ENCODE data around the gene PPP2R5A. TPM values are rescaled to one million over a fixed set of nuclear protein-coding genes. Genes with fewer than 3 reads are reported as not detected.
A peak's percentile ranks its signal among the peaks of the same experiment; 100 is the strongest.

Gene PPP2R5A
- total RNA-seq, 4 donors from 2014 or later = 62.7 to 81.5 (median 70.1) TPM

GRCh38 chr1:212289262-212290077 is 4.3 kb downstream of the PPP2R5A start:
- no peaks in the 10 kb centered on the region for H3K36me3 ChIP-seq
- H3K4me1 ChIP-seq = peaks cover 23 to 46% of the 10 kb centered on the region in 2 donors
- H3K27me3 ChIP-seq = no peaks in the 10 kb centered on the region
- WGBS, 2 donors = 56 to 60% methylated on average over 4 of the region's 4 CpGs
- H3K27ac ChIP-seq = peak overlapping the region in 1 of 3 donors; percentile 99
- intact Hi-C loops (cut with DNase I) = loop anchor here (10.0 kb wide), 4 partner anchors 55 to 215 kb away; no protein-coding TSS in a partner anchor
- TF ChIP-seq POLR2A (IDR thresholded peaks at IDR 0.05) (no peak), CTCF (IDR thresholded peaks at IDR 0.05) (no peak)
- no peaks in the 10 kb centered on the region for H3K9me3 ChIP-seq
- no peak overlapping the region for H3K4me3 ChIP-seq (replicated peaks in 1 of 3)
- no peak for DNase-seq

GRCh38 chr1:212290608-212291007 is 5.4 kb downstream of the PPP2R5A start:
- Histone ChIP-seq H3K27ac (no peak overlapping the region), H3K4me1 (peaks cover 23 to 46% of the 10 kb centered on the region in 2 donors), H3K9me3 (no peaks in the 10 kb centered on the region), H3K27me3 (no peaks in the 10 kb centered on the region), H3K4me3 (replicated peaks in 1 of 3) (no peak overlapping the region), H3K36me3 (no peaks in the 10 kb centered on the region)
- intact Hi-C loops (cut with DNase I) = loop anchor here (10.0 kb wide), 2 partner anchors 74 to 216 kb away; no protein-coding TSS in a partner anchor
- no peak for TF ChIP-seq CTCF (IDR thresholded peaks at IDR 0.05)
- TF ChIP-seq POLR2A (IDR thresholded peaks at IDR 0.05) = no peak
- no peak for DNase-seq

DNA sequence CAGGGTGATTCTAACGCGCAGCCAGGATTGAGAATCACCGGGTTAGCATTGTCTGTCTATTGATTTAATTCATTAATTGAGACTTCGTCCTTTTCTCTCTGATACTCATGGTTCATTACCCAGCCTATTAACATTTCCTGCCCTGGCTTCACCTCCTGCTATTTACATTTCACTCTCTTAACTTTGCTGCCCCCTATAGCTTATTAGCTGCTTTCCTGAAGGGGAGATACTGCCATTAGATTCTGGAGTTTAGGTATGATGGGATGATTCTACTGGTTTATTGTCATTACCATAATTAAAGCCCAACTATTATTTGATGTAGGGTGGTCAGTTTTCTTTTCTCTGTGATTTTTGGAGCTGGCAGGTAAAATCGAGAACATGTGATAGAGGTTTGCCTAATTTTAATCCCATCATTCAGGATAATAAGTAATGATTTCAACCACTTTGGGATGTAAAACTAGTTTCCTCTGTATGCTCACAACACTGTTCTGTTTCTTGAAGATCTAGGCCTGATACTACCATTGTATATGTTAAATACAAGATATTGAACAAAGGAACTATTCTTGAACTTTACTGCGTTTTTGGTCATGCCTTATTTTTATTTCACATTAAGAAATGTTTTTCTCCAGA is 6.4 kb downstream of the PPP2R5A start:
- Histone ChIP-seq H3K9me3 (no peaks in the 10 kb centered on the region), H3K27ac (peak overlapping the region in 1 of 3 donors; percentile 20), H3K36me3 (no peaks in the 10 kb centered on the region), H3K4me1 (peaks cover 27 to 46% of the 10 kb centered on the region in 2 donors), H3K27me3 (no peaks in the 10 kb centered on the region), H3K4me3 (replicated peaks in 1 of 3) (no peak overlapping the region)
- intact Hi-C loops (cut with DNase I) = loop anchor here (10.0 kb wide), 2 partner anchors 73 to 217 kb away; no protein-coding TSS in a partner anchor
- WGBS, 2 donors = 38 to 42% methylated on average over 6 of the region's 6 CpGs
- no peak for DNase-seq
- TF ChIP-seq CTCF (IDR thresholded peaks at IDR 0.05) (peak in 5 of 6 experiments; percentile 23 to 65 (median 45)), POLR2A (IDR thresholded peaks at IDR 0.05) (no peak)

DNA sequence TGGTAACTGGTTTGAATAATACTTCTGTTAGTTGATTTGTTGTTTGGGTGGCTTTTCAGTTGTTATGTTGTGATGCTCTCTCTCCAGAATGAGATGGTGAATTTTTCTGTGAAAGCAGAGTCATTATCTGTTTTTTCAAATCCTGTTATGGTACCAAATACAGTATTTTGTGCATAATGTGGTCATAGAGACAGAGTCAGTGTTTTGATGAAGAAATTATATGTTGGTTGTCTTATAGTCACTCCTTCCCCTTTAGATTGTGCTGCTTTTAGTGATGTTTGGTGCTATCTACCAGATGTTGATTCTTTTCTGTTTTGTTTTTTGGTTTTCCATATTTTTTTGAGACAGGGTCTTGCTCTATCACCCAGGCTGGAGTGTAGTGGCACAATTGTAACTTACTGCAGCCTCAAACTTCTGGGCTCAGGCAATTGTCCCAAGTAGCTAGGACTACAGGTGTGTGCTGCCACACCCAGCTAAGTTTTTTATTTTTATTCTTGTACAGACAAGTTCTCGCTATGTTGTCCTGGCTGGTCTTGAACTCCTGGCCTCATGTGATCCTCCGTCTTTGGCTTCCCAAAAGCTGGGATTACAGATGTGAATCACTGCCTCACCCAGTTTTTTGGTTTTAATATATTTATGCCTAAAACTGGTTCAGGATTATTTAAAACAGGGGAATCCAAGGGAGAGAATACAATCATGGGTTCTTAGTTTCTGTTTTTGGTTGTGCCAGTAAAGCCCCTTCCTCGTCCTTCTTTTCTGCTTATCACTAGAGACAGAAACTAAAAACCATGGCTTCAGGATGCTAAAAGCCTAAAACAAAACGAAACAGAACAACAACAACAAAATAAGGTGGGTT is 7.3 kb downstream of the PPP2R5A start:
- no peak for TF ChIP-seq CTCF (IDR thresholded peaks at IDR 0.05)
- no peak for TF ChIP-seq POLR2A (IDR thresholded peaks at IDR 0.05)
- H3K27me3 ChIP-seq = no peaks in the 10 kb centered on the region
- no peak overlapping the region for H3K4me3 ChIP-seq (replicated peaks in 1 of 3)
- H3K4me1 ChIP-seq = peaks cover 28 to 46% of the 10 kb centered on the region in 2 donors
- H3K9me3 ChIP-seq = no peaks in the 10 kb centered on the region
- 85 to 88% methylated on average over 4 of the region's 4 CpGs for WGBS, 2 donors
- no peak for DNase-seq
- H3K36me3 ChIP-seq = no peaks in the 10 kb centered on the region
- intact Hi-C loops (cut with DNase I) = loop anchor here (10.0 kb wide), 2 partner anchors 72 to 218 kb away; no protein-coding TSS in a partner anchor
- H3K27ac ChIP-seq = no peak overlapping the region
